Measurements from ENCODE around the gene NALCN.

NALCN gene

DNA sequence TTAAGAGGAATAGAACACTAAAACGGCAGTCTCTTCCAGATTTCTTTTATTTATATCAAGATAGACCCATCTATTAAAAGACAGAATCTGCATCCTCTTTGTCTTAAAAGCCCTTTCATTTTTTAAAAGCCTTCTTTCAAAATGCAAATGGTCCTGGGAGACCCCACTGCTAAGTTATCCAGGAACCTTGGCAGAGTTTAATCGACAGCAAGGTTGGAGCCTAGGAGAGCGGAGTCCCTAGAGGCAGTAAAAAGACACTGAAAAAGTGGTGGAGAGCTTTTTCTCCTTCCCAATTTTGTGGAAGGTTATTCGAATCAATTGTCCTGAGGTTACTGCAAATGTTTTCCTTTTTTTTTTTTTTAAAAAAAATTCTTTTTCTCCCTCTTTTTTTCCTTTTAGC is 294.7 kb downstream of the NALCN start:
- TF ChIP-seq, protein P1, sequence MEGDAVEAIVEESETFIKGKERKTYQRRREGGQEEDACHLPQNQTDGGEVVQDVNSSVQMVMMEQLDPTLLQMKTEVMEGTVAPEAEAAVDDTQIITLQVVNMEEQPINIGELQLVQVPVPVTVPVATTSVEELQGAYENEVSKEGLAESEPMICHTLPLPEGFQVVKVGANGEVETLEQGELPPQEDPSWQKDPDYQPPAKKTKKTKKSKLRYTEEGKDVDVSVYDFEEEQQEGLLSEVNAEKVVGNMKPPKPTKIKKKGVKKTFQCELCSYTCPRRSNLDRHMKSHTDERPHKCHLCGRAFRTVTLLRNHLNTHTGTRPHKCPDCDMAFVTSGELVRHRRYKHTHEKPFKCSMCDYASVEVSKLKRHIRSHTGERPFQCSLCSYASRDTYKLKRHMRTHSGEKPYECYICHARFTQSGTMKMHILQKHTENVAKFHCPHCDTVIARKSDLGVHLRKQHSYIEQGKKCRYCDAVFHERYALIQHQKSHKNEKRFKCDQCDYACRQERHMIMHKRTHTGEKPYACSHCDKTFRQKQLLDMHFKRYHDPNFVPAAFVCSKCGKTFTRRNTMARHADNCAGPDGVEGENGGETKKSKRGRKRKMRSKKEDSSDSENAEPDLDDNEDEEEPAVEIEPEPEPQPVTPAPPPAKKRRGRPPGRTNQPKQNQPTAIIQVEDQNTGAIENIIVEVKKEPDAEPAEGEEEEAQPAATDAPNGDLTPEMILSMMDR (IDR thresholded peaks at IDR 0.05; ENCODE audit: low read depth, low read length) = no peak
- TF ChIP-seq EZH2phosphoT487 (IDR thresholded peaks at IDR 0.05; ENCODE audit: low read depth) = no peak
- Histone ChIP-seq H3K9ac (ENCODE audit: low read length) (no peak overlapping the region), H3K79me2 (ENCODE audit: low read length) (no peaks in the 10 kb centered on the region), H3K4me2 (ENCODE audit: low read length) (no peak overlapping the region), H3K4me3 (ENCODE audit: low read length) (no peak overlapping the region), H3K9me3 (ENCODE audit: insufficient read depth, low read length) (no peaks in the 10 kb centered on the region), H3K4me1 (ENCODE audit: low read length) (peaks cover 6% of the 10 kb centered on the region), H3K36me3 (replicated peaks; ENCODE audit: low read depth, low read length) (no peaks in the 10 kb centered on the region), H3K27me3 (ENCODE audit: low read depth, low read length) (peaks cover 6% of the 10 kb centered on the region; the same call in 1 of the 2 replicates), H2AFZ (ENCODE audit: low read depth, low read length) (no peak overlapping the region), H4K20me1 (ENCODE audit: insufficient read depth, low read length) (no peaks in the 10 kb centered on the region), H3K27ac (ENCODE audit: low read length) (no peak overlapping the region)

DNA sequence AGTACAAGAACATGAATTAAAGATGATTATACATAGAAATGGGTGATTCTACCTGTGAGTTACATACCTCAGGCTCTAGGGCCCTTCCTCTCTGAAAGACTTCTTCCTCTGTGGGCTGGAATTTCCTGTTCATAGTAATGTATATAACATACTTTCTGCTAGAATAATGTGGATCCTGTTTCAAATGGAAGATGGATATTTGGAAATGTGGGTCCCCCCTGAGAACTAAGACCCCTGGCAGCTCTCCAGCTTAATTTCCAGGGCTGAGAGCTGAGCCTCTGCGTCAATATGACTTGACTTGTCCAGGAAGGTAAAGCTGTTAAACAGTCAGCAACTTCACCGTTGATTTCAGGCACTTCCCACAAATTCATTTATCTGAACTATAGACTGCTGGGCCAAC is 296.3 kb downstream of the NALCN start:
- no peak overlapping the region for H3K27ac ChIP-seq (ENCODE audit: low read length)
- no peak overlapping the region for H2AFZ ChIP-seq (ENCODE audit: low read depth, low read length)
- no peaks in the 10 kb centered on the region for H3K79me2 ChIP-seq (ENCODE audit: low read length)
- no peaks in the 10 kb centered on the region for H4K20me1 ChIP-seq (ENCODE audit: insufficient read depth, low read length)
- peaks cover 6% of the 10 kb centered on the region; the same call in 1 of the 2 replicates for H3K27me3 ChIP-seq (ENCODE audit: low read depth, low read length)
- H3K36me3 ChIP-seq (replicated peaks; ENCODE audit: low read depth, low read length) = no peaks in the 10 kb centered on the region
- H3K9me3 ChIP-seq (ENCODE audit: insufficient read depth, low read length) = no peaks in the 10 kb centered on the region
- TF ChIP-seq, protein P1 (IDR thresholded peaks at IDR 0.05; ENCODE audit: low read depth, low read length) = no peak
- TF ChIP-seq EZH2phosphoT487 (IDR thresholded peaks at IDR 0.05; ENCODE audit: low read depth) = no peak
- no peak overlapping the region for H3K4me2 ChIP-seq (ENCODE audit: low read length)
- H3K9ac ChIP-seq (ENCODE audit: low read length) = no peak overlapping the region
- H3K4me1 ChIP-seq (ENCODE audit: low read length) = no peaks in the 10 kb centered on the region
- H3K4me3 ChIP-seq (ENCODE audit: low read length) = no peak overlapping the region

DNA sequence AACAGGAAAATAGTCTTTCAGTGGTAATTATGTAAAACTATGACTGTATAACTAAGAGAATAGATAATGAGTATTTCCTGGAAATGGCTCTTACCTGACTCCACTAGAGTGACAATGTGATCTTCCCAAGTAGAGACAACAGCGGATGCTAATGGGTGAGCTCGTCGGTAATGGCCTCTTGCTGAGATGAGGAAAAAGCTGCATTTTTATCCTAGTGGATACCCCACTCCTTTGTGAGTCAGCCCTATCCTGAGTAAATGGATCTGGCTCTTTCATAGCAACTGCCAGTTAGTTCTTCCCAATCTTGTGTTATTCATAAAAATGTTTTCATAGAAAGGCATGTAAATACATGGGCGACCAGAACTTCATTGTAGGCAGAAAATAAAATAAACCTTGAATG is 299.5 kb downstream of the NALCN start:
- Histone ChIP-seq H2AFZ (ENCODE audit: low read depth, low read length) (no peak overlapping the region), H3K79me2 (ENCODE audit: low read length) (no peaks in the 10 kb centered on the region), H3K36me3 (replicated peaks; ENCODE audit: low read depth, low read length) (no peaks in the 10 kb centered on the region), H3K27ac (ENCODE audit: low read length) (no peak overlapping the region), H3K9ac (ENCODE audit: low read length) (no peak overlapping the region), H4K20me1 (ENCODE audit: insufficient read depth, low read length) (no peaks in the 10 kb centered on the region), H3K4me1 (ENCODE audit: low read length) (no peaks in the 10 kb centered on the region), H3K4me2 (ENCODE audit: low read length) (no peak overlapping the region), H3K27me3 (ENCODE audit: low read depth, low read length) (peaks cover 6% of the 10 kb centered on the region; the same call in 1 of the 2 replicates), H3K9me3 (ENCODE audit: insufficient read depth, low read length) (no peaks in the 10 kb centered on the region), H3K4me3 (ENCODE audit: low read length) (no peak overlapping the region)
- TF ChIP-seq EZH2phosphoT487 (IDR thresholded peaks at IDR 0.05; ENCODE audit: low read depth) = no peak
- TF ChIP-seq, protein P1 (IDR thresholded peaks at IDR 0.05; ENCODE audit: low read depth, low read length) = no peak

DNA sequence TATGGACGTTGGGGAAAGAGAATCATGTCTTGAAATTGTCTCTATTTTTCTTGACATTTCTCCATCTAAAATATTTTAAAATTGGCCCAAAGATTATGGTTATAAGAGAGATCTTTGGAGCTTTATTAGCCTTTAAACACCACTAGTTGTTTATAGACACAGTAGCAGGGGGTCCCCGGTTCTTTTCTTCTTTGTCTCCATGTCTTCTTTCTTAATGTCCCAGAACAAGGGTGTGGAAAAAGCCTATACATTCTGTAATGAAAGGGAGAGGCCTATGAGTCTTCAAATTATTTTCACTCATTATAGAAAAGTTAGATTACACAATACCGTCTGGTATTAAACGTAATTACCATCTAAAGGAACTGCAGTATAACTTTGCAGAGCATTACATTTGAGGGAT is 300.0 kb downstream of the NALCN start:
- no peak overlapping the region for H3K4me3 ChIP-seq (ENCODE audit: low read length)
- no peaks in the 10 kb centered on the region for H3K36me3 ChIP-seq (replicated peaks; ENCODE audit: low read depth, low read length)
- no peak overlapping the region for H3K9ac ChIP-seq (ENCODE audit: low read length)
- TF ChIP-seq EZH2phosphoT487 (IDR thresholded peaks at IDR 0.05; ENCODE audit: low read depth) = no peak
- TF ChIP-seq, protein P1 (IDR thresholded peaks at IDR 0.05; ENCODE audit: low read depth, low read length) = no peak
- H3K79me2 ChIP-seq (ENCODE audit: low read length) = no peaks in the 10 kb centered on the region
- H2AFZ ChIP-seq (ENCODE audit: low read depth, low read length) = no peak overlapping the region
- H3K4me1 ChIP-seq (ENCODE audit: low read length) = no peaks in the 10 kb centered on the region
- peaks cover 6% of the 10 kb centered on the region; the same call in 1 of the 2 replicates for H3K27me3 ChIP-seq (ENCODE audit: low read depth, low read length)
- H3K27ac ChIP-seq (ENCODE audit: low read length) = no peak overlapping the region
- no peak overlapping the region for H3K4me2 ChIP-seq (ENCODE audit: low read length)
- H4K20me1 ChIP-seq (ENCODE audit: insufficient read depth, low read length) = no peaks in the 10 kb centered on the region
- no peaks in the 10 kb centered on the region for H3K9me3 ChIP-seq (ENCODE audit: insufficient read depth, low read length)

Measured in OCI-LY3 (cell line).